Measurements from ENCODE around the gene TEDC2.

Gene TEDC2

DNA sequence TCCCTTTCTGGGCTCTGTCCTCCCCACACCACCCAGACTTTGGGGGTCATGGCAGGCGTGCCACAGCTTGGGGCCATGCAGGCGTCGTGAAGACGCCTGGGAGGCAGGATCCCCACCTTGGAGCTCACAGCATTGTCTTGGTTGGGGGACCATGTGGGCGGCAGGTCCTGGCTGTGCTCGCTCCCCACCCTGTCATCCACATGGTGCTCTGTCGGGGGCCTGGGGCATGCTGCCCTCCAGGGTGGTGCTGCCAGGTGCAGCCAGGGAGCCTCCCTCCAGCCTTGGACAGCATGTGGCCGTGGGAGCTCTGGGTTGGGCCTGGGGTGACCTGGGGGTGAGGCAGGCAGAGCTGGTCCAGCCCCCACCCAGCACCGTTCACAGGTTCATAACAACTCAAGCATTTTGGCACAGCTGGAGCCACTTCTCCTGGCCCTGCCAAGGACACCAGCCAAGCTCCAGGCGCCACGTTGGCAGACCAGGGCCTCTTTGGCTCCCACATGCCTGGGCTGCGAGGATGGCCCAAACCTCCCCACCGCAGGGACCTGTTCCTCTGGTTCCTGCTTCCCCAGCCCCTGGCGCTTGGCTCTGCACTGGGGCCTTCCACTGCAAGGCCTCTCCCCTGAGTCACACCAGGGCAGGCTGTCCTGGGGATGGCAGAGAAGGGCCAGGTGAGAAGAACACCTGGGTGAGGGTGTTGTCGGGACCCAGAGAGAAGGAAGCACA is 38.8 kb downstream of the TEDC2 start:
- no peaks in the 10 kb centered on the region for H3K9me3 ChIP-seq (ENCODE audit: control insufficient read depth in 5 of 5, low read length in 5 of 5)
- H3K9ac ChIP-seq (ENCODE audit: low read length in 5 of 5): peak overlapping the region in 2 of 5 donors; percentile 5 to 38
- H3K27me3 ChIP-seq (ENCODE audit: control insufficient read depth in 5 of 5, insufficient read depth in 4 of 5, low read length in 5 of 5): no peaks in the 10 kb centered on the region
- peaks cover 0 to 28% (median 15%) of the 10 kb centered on the region in 5 donors for H3K36me3 ChIP-seq (ENCODE audit: control insufficient read depth in 5 of 5, insufficient read depth in 5 of 5, low read length in 5 of 5)
- H3K4me3 ChIP-seq (ENCODE audit: low read depth in 1 of 5, low read length in 5 of 5): no peak overlapping the region
- H3K4me1 ChIP-seq (ENCODE audit: control insufficient read depth in 5 of 5, insufficient read depth in 5 of 5, low read length in 5 of 5): peaks cover 13 to 66% (median 54%) of the 10 kb centered on the region in 5 donors
- H3K27ac ChIP-seq (ENCODE audit: low read depth, low read length): no peak overlapping the region

DNA sequence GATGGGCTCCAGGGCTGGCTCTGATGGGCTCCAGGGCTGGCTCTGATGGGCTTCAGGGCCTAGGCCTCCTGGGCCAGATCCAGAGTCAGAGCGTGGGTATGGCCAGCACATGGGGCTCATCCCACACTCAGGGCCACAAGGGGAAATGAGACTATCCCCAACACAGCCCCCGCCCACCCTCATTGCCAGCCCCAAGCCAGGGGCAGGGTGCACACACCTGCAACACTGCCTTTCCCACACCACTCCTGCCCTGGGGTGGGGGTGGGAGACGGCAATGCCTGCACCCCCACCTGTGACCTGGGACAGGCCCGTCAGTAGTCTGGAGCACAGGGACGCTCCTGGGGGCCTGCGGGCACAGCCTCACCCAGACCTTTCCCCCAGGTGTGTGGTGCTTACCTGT is 39.5 kb downstream of the TEDC2 start:
- Histone ChIP-seq H3K36me3 (ENCODE audit: control insufficient read depth in 5 of 5, insufficient read depth in 5 of 5, low read length in 5 of 5) (peaks cover 0 to 28% (median 15%) of the 10 kb centered on the region in 5 donors), H3K27ac (ENCODE audit: low read depth, low read length) (no peak overlapping the region)

DNA sequence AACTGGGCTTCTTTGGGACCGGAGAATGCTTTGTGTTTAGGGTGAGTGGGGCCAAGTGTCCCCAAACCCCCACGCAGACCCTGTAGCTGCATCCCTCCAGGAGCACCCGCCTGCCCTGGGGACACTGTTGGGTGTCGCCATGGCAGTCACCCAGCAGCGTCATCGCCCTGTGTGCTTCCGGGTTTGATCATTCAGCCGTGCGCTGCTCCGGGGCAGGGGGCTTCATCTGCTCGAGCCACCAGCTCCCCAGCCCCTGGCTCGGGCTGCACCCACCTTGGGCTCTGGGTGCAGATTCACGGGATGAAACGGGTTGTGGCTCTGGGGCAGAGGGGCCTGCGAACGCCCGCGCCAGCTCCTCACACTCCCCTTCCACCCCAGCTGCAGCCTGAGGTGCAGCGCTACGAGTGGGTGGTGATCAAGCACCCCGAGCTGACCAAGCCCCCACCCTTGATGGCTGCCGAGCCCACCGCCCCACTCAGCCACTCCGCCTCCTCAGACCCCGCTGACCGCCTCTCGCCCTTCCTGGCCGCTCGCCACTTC is 40.1 kb downstream of the TEDC2 start:
- Histone ChIP-seq H3K9ac (ENCODE audit: low read length in 5 of 5) (no peak overlapping the region), H3K9me3 (ENCODE audit: control insufficient read depth in 5 of 5, low read length in 5 of 5) (no peaks in the 10 kb centered on the region), H3K27me3 (ENCODE audit: control insufficient read depth in 5 of 5, insufficient read depth in 4 of 5, low read length in 5 of 5) (no peaks in the 10 kb centered on the region), H3K36me3 (ENCODE audit: control insufficient read depth in 5 of 5, insufficient read depth in 5 of 5, low read length in 5 of 5) (peaks cover 0 to 28% (median 15%) of the 10 kb centered on the region in 5 donors), H3K4me1 (ENCODE audit: control insufficient read depth in 5 of 5, insufficient read depth in 5 of 5, low read length in 5 of 5) (peaks cover 13 to 59% (median 52%) of the 10 kb centered on the region in 5 donors), H3K27ac (ENCODE audit: low read depth, low read length) (no peak overlapping the region), H3K4me3 (ENCODE audit: low read depth in 1 of 5, low read length in 5 of 5) (no peak overlapping the region)

More for the DNA sequence above, 39.5 kb downstream of the TEDC2 start:
- Histone ChIP-seq H3K9ac (ENCODE audit: low read length in 5 of 5) (peak overlapping the region in 1 of 5 donors; percentile 5), H3K27me3 (ENCODE audit: control insufficient read depth in 5 of 5, insufficient read depth in 4 of 5, low read length in 5 of 5) (no peaks in the 10 kb centered on the region), H3K4me1 (ENCODE audit: control insufficient read depth in 5 of 5, insufficient read depth in 5 of 5, low read length in 5 of 5) (peaks cover 13 to 59% (median 52%) of the 10 kb centered on the region in 5 donors), H3K4me3 (ENCODE audit: low read depth in 1 of 5, low read length in 5 of 5) (no peak overlapping the region), H3K9me3 (ENCODE audit: control insufficient read depth in 5 of 5, low read length in 5 of 5) (no peaks in the 10 kb centered on the region)

DNA sequence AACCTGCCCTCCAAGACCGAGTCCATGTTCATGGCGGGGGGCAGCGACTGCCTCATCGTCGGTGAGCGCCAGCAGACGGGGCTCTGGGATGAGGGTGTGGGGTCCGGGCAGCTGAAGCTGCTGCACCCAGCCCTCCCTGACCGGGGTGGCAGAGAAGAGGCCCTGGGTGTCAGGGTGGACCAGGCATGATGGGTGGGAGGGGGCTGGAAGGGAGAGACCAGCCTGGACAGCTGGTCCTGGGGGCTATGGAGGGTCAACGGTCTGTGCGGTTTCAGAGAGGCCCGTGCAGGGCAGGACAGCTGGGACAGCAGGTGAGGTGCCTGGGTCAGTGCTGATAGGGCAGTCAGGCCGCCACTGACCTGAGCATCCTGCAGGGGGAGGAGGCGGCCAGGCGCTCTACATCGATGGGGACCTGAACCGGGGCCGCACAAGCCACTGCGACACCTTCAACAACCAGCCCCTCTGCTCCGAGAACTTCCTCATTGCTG is 40.6 kb downstream of the TEDC2 start:
- no peak overlapping the region for H3K9ac ChIP-seq (ENCODE audit: low read length in 5 of 5)
- H3K9me3 ChIP-seq (ENCODE audit: control insufficient read depth in 5 of 5, low read length in 5 of 5): no peaks in the 10 kb centered on the region
- H3K27ac ChIP-seq (ENCODE audit: low read depth, low read length): no peak overlapping the region
- peaks cover 13 to 59% (median 52%) of the 10 kb centered on the region in 5 donors for H3K4me1 ChIP-seq (ENCODE audit: control insufficient read depth in 5 of 5, insufficient read depth in 5 of 5, low read length in 5 of 5)
- no peak overlapping the region for H3K4me3 ChIP-seq (ENCODE audit: low read depth in 1 of 5, low read length in 5 of 5)
- H3K36me3 ChIP-seq (ENCODE audit: control insufficient read depth in 5 of 5, insufficient read depth in 5 of 5, low read length in 5 of 5): peaks cover 0 to 28% (median 15%) of the 10 kb centered on the region in 5 donors
- no peaks in the 10 kb centered on the region for H3K27me3 ChIP-seq (ENCODE audit: control insufficient read depth in 5 of 5, insufficient read depth in 4 of 5, low read length in 5 of 5)

DNA sequence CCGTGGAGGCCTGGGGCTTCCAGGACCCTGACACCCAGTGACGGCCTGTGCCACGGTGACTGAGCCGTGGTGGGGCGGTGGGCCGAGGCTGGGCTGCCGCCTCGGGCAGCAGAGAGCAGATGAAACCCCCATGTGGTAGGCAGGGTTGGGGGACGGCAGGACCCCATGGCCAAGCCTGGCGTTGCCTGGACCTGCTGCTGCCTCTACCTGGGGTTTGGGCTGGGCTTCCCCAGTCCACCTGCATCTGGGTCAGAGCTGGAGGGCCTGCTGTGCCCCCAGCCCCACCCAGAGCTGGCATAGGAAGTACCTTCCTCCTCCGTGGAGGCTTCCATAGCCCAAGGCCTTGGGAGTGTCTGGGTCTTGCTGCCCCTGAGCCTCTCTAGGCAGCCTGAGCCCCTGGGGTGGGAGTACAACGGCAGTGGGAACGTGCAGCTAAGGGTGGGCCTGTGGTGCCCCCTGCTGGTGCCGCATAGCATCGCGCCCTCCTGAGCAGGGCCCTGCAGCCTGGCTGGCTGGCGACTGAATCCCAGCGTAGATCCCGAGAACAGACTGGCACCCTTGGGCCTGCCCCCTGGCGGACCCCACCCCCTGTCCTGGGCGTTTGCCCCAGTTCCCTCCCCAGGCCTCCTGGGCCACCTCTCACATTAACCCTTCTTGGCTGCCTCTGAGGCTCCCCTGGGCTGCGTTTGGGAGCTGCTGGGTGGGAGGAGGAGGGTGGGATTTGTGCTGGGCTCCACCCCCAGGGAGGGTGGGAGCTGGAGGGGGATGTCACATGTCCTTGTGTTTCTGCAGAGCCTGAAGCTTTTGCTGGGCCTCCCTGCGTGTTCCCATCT is 41.2 kb downstream of the TEDC2 start:
- Histone ChIP-seq H3K27me3 (ENCODE audit: control insufficient read depth in 5 of 5, insufficient read depth in 4 of 5, low read length in 5 of 5) (no peaks in the 10 kb centered on the region), H3K27ac (ENCODE audit: low read depth, low read length) (no peak overlapping the region), H3K9ac (ENCODE audit: low read length in 5 of 5) (peak overlapping the region in 1 of 5 donors; percentile 35), H3K4me3 (ENCODE audit: low read depth in 1 of 5, low read length in 5 of 5) (peak overlapping the region in 2 of 5 donors; percentile 36 to 50), H3K36me3 (ENCODE audit: control insufficient read depth in 5 of 5, insufficient read depth in 5 of 5, low read length in 5 of 5) (peaks cover 0 to 26% (median 14%) of the 10 kb centered on the region in 5 donors), H3K9me3 (ENCODE audit: control insufficient read depth in 5 of 5, low read length in 5 of 5) (no peaks in the 10 kb centered on the region), H3K4me1 (ENCODE audit: control insufficient read depth in 5 of 5, insufficient read depth in 5 of 5, low read length in 5 of 5) (peaks cover 13 to 59% (median 52%) of the 10 kb centered on the region in 5 donors)

DNA sequence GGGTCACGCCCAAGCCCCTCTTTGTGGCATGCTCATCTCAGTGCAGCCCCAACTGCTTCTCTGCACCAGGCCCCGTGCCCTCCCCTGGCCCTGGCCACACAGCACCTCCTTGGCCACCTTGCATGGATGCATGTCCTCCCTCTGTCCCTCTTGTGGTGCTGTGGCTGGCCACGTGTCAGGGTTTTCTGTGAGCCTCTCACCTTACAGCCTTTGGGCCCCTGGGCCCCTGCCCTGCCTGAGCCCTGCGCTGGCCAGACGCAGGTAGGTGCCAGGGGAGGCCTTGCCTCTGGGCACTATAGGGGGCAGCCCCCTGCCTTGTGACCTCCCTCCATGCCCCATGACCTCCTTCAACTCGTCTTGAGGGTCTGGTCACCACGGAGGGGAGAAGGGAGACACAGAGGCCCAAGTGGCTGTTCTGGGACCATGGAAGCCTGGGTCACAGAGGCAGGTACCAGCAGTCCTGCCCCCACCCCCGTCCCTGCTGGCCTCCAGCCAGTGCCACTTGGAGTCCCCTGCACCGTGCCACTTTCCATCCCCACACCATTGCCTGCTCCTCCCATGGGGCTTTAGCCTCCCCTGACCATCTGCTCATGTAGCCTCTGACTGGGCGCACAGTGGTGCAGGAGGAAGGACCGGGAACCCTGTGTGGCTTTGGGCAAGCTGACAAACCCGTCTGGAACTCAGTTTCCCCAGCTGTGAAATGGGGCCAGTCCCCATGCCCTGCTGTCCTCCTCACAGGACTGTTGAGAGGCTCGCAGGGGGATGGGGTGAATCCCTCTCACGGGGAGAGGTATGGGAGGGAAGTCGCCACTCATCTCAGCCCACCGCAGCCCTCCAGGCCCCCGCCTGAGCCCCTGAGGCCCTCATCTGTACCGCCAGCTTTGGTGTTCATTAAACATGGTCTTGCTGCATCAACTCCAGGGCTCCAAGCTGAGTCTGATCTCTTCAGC is 42.3 kb downstream of the TEDC2 start:
- Histone ChIP-seq H3K9ac (ENCODE audit: low read length in 5 of 5) (peak overlapping the region in 1 of 5 donors; percentile 7), H3K4me3 (ENCODE audit: low read depth in 1 of 5, low read length in 5 of 5) (peak overlapping the region in 1 of 5 donors; percentile 50), H3K9me3 (ENCODE audit: control insufficient read depth in 5 of 5, low read length in 5 of 5) (no peaks in the 10 kb centered on the region), H3K4me1 (ENCODE audit: control insufficient read depth in 5 of 5, insufficient read depth in 5 of 5, low read length in 5 of 5) (peaks cover 11 to 59% (median 50%) of the 10 kb centered on the region in 5 donors), H3K27ac (ENCODE audit: low read depth, low read length) (peak overlapping the region; percentile 16), H3K27me3 (ENCODE audit: control insufficient read depth in 5 of 5, insufficient read depth in 4 of 5, low read length in 5 of 5) (no peaks in the 10 kb centered on the region), H3K36me3 (ENCODE audit: control insufficient read depth in 5 of 5, insufficient read depth in 5 of 5, low read length in 5 of 5) (peaks cover 0 to 15% (median 4%) of the 10 kb centered on the region in 5 donors)

DNA sequence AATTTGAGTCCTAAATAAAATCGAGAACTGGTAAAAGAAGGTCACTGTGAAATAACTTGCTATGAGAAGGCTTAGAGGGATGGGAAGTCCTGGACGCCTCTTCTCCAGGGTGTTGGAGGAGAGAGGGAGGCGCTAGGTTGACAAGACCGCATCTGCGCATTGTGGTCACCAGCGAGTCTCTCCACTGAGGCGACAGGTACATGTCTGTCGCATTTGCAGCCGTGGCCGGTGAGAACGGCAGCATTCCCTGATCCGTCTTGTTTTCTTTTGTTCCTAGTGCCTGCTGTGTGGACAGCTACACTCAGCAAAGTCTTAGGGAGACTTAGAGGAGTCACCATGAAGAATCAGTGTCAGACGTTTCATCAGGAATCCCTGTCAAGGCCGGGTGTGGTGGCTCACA is 45.8 kb downstream of the TEDC2 start:
- no peaks in the 10 kb centered on the region for H3K36me3 ChIP-seq (ENCODE audit: control insufficient read depth in 5 of 5, insufficient read depth in 5 of 5, low read length in 5 of 5)
- no peaks in the 10 kb centered on the region for H3K27me3 ChIP-seq (ENCODE audit: control insufficient read depth in 5 of 5, insufficient read depth in 4 of 5, low read length in 5 of 5)
- H3K4me3 ChIP-seq (ENCODE audit: low read depth in 1 of 5, low read length in 5 of 5): no peak overlapping the region
- H3K27ac ChIP-seq (ENCODE audit: low read depth, low read length): no peak overlapping the region
- no peaks in the 10 kb centered on the region for H3K9me3 ChIP-seq (ENCODE audit: control insufficient read depth in 5 of 5, low read length in 5 of 5)
- peaks cover 0 to 52% (median 42%) of the 10 kb centered on the region in 5 donors for H3K4me1 ChIP-seq (ENCODE audit: control insufficient read depth in 5 of 5, insufficient read depth in 5 of 5, low read length in 5 of 5)
- H3K9ac ChIP-seq (ENCODE audit: low read length in 5 of 5): no peak overlapping the region

DNA sequence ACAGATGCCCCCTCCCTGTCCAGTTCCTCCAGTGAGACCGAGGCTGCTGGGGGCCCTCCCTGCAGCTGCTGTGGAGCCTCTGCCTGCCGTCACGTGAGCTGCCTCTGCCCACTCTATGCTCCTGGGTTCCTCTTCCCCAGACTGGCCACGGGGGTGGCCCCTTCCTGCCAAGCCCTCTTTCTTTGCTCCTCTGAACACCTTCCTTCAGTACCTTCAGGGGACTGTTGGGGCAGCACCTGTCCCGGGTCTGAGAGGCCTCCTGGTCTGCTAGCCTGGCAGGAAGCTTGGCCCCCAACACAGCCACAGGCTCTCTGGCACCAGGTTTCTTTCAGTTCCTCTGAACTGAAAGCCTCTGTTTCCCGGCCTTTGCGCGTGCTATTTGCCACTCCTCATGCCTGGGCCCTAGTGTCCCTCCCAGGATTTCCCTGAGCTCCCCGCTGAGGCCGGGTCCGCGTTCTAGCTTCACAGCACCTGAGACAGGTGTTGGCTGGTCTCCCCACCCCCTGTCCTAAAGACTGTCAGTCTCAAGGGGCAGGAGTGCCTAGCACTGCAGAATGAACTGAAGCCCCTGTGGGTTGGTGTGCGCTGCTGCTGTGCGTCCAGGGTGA is 47.2 kb downstream of the TEDC2 start:
- Histone ChIP-seq H3K4me3 (ENCODE audit: low read depth in 1 of 5, low read length in 5 of 5) (peak overlapping the region in 2 of 5 donors; percentile 1 to 40), H3K9me3 (ENCODE audit: control insufficient read depth in 5 of 5, low read length in 5 of 5) (no peaks in the 10 kb centered on the region), H3K27me3 (ENCODE audit: control insufficient read depth in 5 of 5, insufficient read depth in 4 of 5, low read length in 5 of 5) (no peaks in the 10 kb centered on the region), H3K27ac (ENCODE audit: low read depth, low read length) (peak overlapping the region; percentile 69), H3K4me1 (ENCODE audit: control insufficient read depth in 5 of 5, insufficient read depth in 5 of 5, low read length in 5 of 5) (peaks cover 0 to 48% (median 37%) of the 10 kb centered on the region in 5 donors), H3K9ac (ENCODE audit: low read length in 5 of 5) (peak overlapping the region in 3 of 5 donors; percentile 37 to 71 (median 55)), H3K36me3 (ENCODE audit: control insufficient read depth in 5 of 5, insufficient read depth in 5 of 5, low read length in 5 of 5) (no peaks in the 10 kb centered on the region)

DNA sequence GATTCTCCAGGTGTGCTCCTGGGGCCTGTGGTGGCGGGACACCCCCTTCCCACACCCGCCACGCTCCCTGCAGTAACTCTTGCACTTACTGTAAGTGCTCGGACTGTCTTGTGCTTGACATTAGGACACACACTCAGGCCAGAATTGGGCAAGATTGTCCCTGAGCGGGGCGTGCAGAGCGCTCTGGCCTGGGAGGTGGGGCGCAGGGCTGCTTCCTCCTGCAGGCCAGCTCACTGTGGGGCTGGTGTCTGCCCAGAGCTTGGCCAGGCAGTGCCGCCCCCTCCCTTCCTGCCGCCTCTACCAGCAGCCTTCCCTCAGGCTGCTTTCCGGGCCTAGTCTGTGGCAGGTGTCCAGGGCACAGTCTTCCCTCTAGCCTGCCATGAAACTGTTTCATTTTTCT is 47.8 kb downstream of the TEDC2 start:
- no peaks in the 10 kb centered on the region for H3K27me3 ChIP-seq (ENCODE audit: control insufficient read depth in 5 of 5, insufficient read depth in 4 of 5, low read length in 5 of 5)
- H3K4me1 ChIP-seq (ENCODE audit: control insufficient read depth in 5 of 5, insufficient read depth in 5 of 5, low read length in 5 of 5): peaks cover 0 to 48% (median 32%) of the 10 kb centered on the region in 5 donors
- no peaks in the 10 kb centered on the region for H3K9me3 ChIP-seq (ENCODE audit: control insufficient read depth in 5 of 5, low read length in 5 of 5)
- H3K9ac ChIP-seq (ENCODE audit: low read length in 5 of 5): peak overlapping the region in 2 of 5 donors; percentile 37 to 71
- H3K27ac ChIP-seq (ENCODE audit: low read depth, low read length): peak overlapping the region; percentile 69
- peak overlapping the region in 2 of 5 donors; percentile 1 to 40 for H3K4me3 ChIP-seq (ENCODE audit: low read depth in 1 of 5, low read length in 5 of 5)
- H3K36me3 ChIP-seq (ENCODE audit: control insufficient read depth in 5 of 5, insufficient read depth in 5 of 5, low read length in 5 of 5): no peaks in the 10 kb centered on the region
